Stimulated activated CD4-positive, alpha-beta T cell treated with anti-CD3 and anti-CD28 coated beads, Interleukin-1b, Interleukin-23, amount 100 ng/mL, for 4 hours (primary cell): ENCODE results near the gene BRI3.
"Not testable (repeated sequence)": the region's sequence is repeated elsewhere in the genome, so short reads cannot be mapped to it uniquely, and the experiment has no call there.

Experiments
- DNase-seq, 2 donors: peaks; one replicate each; pipeline ENCODE4 v3.0.0-alpha.2; 2020; ENCODE audit warnings: low read depth in 2 of 2

BRI3 gene

DNA sequence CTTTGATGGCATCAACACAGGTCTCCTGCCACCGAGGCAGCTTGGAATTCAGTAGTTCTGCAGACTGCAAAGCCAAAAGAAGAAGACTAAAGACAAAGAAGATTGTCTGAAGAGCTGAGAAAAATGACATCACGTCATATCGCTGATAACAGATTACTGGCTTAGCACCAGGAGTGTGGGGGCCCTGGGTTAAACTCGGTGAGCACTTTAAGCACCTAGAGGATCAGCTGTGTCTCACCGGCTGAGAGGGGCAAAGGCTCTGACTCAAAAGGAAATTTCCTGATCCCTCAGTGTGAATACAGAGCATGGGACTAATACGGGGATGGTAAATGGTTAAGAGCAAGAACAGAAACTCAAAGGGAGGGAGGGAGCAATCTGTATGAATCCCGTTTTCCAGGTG lies 30.7 kb downstream of the BRI3 start:
- no peak for DNase-seq

DNA sequence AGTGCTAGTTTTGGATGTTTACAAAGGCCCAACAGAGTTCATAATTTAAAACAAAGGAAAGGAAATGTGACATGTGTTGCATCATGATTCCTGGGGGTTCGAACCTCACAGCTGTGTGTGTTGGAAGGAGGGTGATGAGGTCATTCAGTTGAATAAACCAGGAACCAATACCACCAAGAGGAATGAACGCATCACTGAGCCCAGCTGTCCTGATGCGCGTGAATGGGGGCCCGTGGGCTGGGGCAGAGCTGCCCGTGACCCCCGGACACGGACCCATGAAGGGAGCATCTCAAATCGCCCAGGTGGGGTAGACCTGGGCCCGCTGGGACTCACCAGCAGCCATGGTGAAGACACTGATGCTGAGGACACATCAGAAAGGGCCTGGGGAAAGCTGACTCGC lies 33.0 kb downstream of the BRI3 start:
- DNase-seq: no peak

DNA sequence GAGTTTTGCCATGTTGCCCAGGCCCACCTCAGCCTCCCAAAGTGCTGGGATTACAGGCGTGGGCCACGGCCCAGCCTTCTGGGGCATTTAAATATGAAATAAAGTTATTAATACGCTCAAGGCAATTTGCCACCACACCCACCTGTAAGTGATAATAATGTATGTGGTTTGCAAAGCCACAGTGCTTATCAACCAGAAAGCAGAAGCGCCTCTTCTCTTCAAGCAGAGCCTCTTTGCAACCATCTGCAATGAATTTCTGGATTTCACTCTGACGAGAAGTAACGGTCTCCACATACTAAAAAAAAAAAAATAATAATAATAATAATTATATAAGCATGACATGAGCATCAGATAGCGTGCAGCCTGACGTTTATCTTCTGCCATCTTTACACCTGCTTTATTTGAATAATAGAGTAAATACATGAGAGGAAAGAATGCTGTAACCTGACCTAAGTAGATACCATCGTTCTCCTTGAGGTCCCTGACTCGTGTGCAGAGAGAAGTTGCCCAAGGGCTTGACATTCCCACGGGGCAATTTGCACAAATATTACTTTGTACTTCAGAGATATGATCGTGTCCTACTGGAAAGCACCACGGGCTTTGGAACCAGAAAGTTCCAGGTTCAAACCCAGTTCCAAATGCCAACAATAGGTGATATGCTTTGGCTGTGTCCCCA lies 34.0 kb downstream of the BRI3 start:
- no peak for DNase-seq

DNA sequence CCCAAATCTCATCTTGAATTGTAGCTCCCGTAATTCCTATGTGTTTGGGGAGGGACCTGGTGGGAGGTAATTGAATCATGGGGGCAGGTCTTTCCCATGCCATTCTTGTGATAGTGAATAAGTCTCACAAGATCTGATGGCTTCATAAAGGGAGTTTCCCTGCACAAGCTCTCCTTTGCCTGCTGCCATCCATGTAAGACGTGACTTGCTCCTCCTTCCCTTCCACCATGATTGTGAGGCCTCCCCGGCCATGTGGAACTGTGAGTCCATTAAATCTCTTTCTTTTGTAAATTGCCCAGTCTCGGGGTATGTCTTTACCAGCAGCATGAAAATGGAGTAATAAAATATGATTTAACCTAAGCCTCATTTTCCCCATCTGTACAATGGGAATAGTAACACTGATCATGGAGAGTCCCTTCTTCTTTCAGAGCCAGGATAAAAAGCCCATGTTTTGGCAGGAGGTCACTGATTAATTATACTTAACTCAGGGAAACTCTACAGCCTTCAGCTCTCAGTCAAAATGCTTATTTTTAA lies 34.6 kb downstream of the BRI3 start:
- not testable (repeated sequence) for DNase-seq

DNA sequence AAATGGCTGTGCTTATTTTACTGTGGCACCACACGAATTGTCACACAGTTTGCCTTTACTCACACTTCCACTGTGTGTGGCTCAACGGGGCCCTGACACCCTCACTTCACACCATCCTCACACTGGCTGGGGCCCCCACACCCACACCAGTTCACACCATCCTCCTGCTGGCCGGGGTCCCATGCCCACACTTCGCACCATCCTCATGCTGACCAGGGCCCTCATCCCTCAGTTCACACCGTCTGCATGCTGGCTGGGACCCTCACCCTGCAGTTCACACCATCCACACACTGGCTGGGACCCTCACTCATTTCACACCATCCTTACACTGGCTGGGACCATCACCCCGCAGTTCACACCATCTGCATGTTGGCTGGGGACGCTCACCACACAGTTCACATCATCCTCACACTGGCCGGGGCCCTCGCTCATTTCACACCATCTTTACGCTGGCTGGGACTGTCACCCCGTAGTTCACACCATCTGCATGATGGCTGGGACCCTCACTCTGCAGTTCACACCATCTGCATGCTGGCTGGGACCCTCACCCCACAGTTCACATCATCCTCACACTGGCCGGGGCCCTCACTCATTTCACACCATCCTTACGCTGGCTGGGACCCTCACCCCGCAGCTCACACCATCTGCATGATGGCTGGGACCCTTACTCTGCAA lies 36.0 kb downstream of the BRI3 start:
- no peak for DNase-seq

DNA sequence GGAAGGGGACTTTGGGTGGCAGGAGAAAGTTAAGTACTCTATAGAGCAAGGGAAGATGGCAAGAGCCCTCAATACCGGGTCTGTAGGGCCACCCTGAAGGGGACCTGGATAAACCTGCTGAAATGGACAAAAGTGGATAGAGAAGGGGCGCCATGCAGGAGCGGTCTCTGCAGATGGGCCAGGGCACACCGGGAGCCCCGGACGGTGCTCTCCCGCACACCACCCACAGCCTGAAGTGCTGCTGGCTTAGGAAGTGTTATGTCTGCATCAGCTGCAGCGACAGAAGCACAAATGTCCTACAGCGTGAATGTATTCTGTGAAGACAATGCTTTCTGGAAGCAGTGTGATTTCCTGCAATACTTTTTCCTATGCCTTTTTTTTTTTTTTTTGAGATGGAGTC lies 37.7 kb downstream of the BRI3 start:
- DNase-seq: no peak

- DNase-seq: no peak
Measured at GRCh38 chr7:98321301-98321700, 39.8 kb downstream of the BRI3 start.

- DNase-seq: no peak
Measured at GRCh38 chr7:98322331-98323270, 41.1 kb downstream of the BRI3 start.

GRCh38 chr7:98323597-98324322 lies 42.3 kb downstream of the BRI3 start:
- no peak for DNase-seq

GRCh38 chr7:98324782-98325181 lies 43.3 kb downstream of the BRI3 start:
- DNase-seq: no peak

DNA sequence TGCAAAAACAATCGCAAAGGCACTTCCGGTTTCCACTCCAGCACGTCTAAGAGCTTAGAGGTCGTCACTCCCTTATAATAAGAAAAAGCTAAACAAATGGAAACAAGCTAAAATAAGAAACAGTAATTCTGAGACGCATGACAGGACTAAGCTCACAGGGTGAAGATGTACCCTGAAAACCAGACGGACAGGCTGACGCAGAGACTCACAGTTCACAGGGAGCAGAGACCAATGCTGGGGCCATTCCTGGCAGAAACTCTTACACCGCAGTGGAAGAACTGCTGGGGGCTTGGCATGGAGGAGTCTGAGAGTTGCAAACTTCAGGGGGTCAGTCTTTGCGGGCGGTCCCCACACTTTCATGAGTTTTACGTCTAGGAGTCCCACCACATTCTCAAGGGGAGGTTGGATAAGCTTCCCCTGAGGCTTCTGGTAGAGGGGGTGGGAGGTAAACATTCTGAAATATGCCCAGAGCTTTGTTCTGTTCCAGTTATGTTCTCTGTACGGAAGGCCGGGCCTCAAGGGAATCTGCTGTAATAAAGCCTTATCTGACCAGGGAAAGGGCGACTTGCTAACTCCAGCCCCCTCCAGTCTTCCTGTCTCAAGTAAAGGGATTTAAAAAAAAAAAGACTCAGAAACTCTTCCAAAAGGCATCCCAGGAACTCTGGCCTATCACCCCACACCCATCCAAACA lies 47.8 kb downstream of the BRI3 start:
- DNase-seq: no peak

- no peak for DNase-seq
Measured at GRCh38 chr7:98329791-98330373, 48.4 kb downstream of the BRI3 start.

- DNase-seq: no peak
Measured at GRCh38 chr7:98330926-98331529, 49.5 kb downstream of the BRI3 start.

DNA sequence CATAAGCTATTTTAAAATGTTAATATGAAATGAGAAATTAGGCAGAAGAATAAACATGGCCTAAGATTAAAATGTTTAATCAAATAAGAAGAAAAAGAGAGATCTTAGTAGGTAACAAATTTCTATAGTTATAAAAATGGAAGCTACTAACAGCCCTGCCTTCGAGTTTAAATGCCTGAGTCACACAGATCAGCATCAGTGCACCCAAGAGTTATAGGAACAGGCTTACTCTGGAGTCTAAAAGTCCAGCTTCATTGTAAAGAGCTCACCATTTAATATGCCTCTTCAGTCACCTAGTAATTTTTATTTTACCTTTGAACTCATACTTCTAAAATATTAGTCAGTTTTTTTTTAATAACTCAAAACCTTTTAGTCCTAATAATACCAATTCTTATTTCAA lies 52.6 kb downstream of the BRI3 start:
- no peak for DNase-seq

DNA sequence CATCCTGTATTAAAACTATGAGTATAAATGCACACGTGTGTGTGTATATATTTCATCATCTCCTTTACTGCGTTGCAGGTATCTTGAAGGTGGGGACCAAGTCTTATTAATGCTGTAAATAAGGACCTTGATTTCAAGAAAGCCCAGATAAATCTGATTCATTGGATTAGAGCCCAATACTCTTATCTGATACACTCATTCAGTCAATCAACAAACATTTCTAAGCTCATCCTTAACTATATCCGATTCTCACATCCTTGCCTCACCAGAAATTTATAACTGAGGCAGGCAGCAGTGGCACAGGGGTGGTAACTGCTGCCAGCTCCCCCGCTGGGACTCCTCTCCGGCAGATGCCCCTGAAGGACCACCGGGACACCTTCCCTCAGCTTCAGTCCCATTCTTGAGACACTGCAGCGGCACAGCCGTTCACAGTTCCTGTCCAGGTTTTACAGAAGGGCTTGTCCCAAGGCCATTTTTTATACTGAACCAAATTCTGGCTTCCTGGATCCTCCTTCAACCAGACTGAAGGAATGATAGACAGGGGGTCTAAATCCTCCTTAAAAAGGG lies 54.0 kb downstream of the BRI3 start:
- DNase-seq: no peak

GRCh38 chr7:98338441-98338840 lies 57.0 kb downstream of the BRI3 start:
- DNase-seq: no peak

GRCh38 chr7:98339043-98339442 lies 57.6 kb downstream of the BRI3 start:
- no peak for DNase-seq

- DNase-seq: no peak
Measured at GRCh38 chr7:98341106-98341505, 59.6 kb downstream of the BRI3 start.
